ENCODE results near the gene NECAB3.

DNA sequence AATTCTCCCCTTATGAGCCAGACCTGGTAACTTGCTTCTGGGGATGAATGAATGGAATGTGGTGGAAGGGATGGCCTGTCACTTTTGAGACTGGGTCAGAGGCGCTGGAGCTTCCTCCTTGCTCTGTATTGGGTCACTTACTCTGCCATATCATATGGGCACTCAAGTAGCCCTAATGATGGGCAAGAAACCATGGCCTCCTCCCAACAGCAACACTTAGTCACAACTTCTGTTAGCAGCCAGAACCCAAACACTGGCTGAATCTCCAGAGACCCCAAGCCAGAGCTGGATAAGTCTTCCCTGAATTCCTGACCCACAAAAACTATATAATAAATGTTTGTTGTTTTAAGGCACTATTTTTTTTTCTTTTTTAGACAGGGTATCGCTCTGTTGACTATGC lies 6.5 kb upstream of the NECAB3 start:
- TF ChIP-seq CTCF (IDR thresholded peaks at IDR 0.05) (no peak), POLR2A (IDR thresholded peaks at IDR 0.05) (no peak)

Data from right lobe of liver (tissue), 4 donors.